ENCODE measurements around the gene SARDH. TPM values are rescaled to one million over a fixed set of nuclear protein-coding genes. Genes with fewer than 3 reads are reported as not detected.

Gene SARDH
- total and polyA plus RNA-seq, 2 of the 8 experiments (the other 6 are each of a cell fraction or from before 2014, with no cell fraction given), result 6.4 to 7.4 TPM

GRCh38 chr9:133667759-133668450 lies 70.2 kb downstream of the SARDH start (continued):
- no peak for TF ChIP-seq USF2 (IDR thresholded peaks at IDR 0.05; ENCODE audit: low read length)
